Measurements from ENCODE around the gene USP5.
"Not testable (repeated sequence)": the region's sequence is repeated elsewhere in the genome, so short reads cannot be mapped to it uniquely, and the experiment has no call there.

DNA sequence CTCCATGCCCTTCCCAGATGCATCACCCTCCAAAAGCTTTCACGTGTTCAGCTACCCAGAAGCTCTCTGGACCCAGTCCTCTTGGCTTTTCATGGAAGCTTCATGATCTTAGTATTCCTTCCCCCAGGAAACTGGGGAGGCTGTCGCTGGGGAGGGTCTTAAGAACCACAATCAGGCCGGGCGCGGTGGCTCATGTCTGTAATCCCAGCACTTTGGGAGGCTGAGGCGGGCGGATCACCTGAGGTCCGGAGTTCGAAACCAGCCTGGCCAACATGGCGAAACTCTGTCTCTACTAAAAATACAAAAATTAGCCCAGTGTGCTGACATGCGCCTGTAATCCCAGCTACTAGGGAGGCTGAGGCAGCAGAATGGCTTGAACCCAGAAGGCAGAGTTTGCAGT lies 56.2 kb downstream of the USP5 start:
- TF ChIP-seq, protein P1, sequence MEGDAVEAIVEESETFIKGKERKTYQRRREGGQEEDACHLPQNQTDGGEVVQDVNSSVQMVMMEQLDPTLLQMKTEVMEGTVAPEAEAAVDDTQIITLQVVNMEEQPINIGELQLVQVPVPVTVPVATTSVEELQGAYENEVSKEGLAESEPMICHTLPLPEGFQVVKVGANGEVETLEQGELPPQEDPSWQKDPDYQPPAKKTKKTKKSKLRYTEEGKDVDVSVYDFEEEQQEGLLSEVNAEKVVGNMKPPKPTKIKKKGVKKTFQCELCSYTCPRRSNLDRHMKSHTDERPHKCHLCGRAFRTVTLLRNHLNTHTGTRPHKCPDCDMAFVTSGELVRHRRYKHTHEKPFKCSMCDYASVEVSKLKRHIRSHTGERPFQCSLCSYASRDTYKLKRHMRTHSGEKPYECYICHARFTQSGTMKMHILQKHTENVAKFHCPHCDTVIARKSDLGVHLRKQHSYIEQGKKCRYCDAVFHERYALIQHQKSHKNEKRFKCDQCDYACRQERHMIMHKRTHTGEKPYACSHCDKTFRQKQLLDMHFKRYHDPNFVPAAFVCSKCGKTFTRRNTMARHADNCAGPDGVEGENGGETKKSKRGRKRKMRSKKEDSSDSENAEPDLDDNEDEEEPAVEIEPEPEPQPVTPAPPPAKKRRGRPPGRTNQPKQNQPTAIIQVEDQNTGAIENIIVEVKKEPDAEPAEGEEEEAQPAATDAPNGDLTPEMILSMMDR (IDR thresholded peaks at IDR 0.05) = not testable (repeated sequence)
- not testable (repeated sequence) for TF ChIP-seq ELF1 (IDR thresholded peaks at IDR 0.05); TEAD4 (IDR thresholded peaks at IDR 0.05; ENCODE audit: borderline replicate concordance, insufficient read depth); RAD21 (IDR thresholded peaks at IDR 0.05; ENCODE audit: low read length); CHD2 (IDR thresholded peaks at IDR 0.05; ENCODE audit: low read length, partially characterized antibody); EP300 (IDR thresholded peaks at IDR 0.05; ENCODE audit: borderline replicate concordance in 1 of 2, low read depth in 1 of 2, low read length in 1 of 2); RCOR1 (IDR thresholded peaks at IDR 0.05; ENCODE audit: low read length); FOXM1 (IDR thresholded peaks at IDR 0.05; ENCODE audit: low read depth); GABPA (IDR thresholded peaks at IDR 0.05; ENCODE audit: low read depth)
- TF ChIP-seq, protein P2, sequence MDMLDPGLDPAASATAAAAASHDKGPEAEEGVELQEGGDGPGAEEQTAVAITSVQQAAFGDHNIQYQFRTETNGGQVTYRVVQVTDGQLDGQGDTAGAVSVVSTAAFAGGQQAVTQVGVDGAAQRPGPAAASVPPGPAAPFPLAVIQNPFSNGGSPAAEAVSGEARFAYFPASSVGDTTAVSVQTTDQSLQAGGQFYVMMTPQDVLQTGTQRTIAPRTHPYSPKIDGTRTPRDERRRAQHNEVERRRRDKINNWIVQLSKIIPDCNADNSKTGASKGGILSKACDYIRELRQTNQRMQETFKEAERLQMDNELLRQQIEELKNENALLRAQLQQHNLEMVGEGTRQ (IDR thresholded peaks at IDR 0.05; ENCODE audit: borderline replicate concordance, low read depth, low read length) = not testable (repeated sequence)
